Measurements from ENCODE around the gene GGA2.
"Not testable (repeated sequence)": the region's sequence is repeated elsewhere in the genome, so short reads cannot be mapped to it uniquely, and the experiment has no call there.

GGA2 gene

GRCh38 chr16:23523876-23524385 is 13.6 kb upstream of the GGA2 start:
- DNase-seq = no peak

GRCh38 chr16:23523321-23523720 is 13.0 kb upstream of the GGA2 start:
- no peak for DNase-seq

- DNase-seq = no peak
Observed at GRCh38 chr16:23521965-23522364, 11.7 kb upstream of the GGA2 start.

- DNase-seq = no peak
Observed at GRCh38 chr16:23521037-23521743, 10.9 kb upstream of the GGA2 start.

DNA sequence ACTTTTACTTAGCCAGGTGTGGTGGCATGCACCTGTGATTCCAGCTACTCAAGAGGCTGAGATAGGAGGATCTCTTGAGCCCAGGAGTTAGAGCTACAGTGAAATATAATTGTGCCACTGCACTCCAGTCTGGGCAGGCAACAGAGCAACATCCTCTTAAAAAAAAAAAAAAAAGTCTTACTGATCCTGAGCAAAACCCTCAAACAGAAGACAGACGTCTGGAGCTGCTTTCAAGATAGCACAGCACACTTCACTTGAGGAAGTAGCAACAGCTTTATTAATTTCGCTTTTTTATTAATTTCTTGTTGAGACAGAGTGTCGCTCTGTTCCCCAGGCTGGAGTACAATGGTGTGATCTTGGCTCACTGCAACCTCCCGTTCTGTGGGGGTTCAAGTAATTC is 10.2 kb upstream of the GGA2 start:
- no peak for DNase-seq

- DNase-seq = no peak
Observed at GRCh38 chr16:23519282-23519681, 9.0 kb upstream of the GGA2 start.

- DNase-seq = peak in 1 of 56 donors; percentile 4
Observed at GRCh38 chr16:23518435-23518891, 8.2 kb upstream of the GGA2 start.

GRCh38 chr16:23516366-23517137 is 6.3 kb upstream of the GGA2 start:
- peak in 1 of 56 donors; percentile 8 for DNase-seq

- DNase-seq = no peak
Observed at GRCh38 chr16:23515881-23516280, 5.6 kb upstream of the GGA2 start.

- no peak for DNase-seq
Observed at GRCh38 chr16:23514381-23515152, 4.3 kb upstream of the GGA2 start.

- no peak for DNase-seq
Observed at GRCh38 chr16:23512168-23512695, 1.9 kb upstream of the GGA2 start.

DNA sequence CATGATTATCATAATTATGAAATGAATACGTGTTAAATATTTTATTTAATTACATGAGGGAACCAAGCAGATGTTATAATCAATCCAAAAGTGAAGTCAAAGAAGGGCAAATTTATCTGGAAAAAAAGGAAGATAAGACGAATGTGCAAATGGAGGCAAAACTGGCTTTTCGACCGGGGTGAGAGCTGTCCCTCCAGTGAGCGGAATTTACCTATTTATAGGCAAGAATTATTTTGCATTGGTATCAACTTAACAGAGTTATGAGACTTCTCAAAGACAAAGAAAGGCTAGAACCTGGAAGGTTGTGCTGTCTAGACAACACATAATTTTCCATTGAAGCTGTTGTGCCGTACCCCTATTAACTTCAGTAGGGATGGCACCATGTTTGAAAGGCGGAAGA is 1.4 kb upstream of the GGA2 start:
- no peak for DNase-seq

DNA sequence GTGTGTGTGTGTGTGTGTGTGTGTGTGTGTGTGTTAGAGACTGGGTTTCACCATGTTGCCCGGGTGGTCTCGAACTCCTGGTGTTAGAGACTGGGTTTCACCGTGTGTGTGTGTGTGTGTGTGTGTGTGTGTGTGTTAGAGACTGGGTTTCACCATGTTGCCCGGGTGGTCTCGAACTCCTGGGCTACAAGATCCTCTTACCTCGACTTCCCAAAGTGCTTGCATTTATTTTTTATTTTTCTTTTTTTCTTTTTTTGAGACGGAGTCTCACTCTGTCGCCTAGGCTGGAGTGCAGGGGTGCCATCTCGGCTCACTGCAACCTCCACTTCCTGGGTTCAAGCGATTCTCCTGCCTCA is 599 bp upstream of the GGA2 start:
- DNase-seq = not testable (repeated sequence)

GRCh38 chr16:23509782-23510163 is 521 bp downstream of the GGA2 start:
- peak in 8 of 56 donors; percentile 23 to 56 (median 39) for DNase-seq

DNA sequence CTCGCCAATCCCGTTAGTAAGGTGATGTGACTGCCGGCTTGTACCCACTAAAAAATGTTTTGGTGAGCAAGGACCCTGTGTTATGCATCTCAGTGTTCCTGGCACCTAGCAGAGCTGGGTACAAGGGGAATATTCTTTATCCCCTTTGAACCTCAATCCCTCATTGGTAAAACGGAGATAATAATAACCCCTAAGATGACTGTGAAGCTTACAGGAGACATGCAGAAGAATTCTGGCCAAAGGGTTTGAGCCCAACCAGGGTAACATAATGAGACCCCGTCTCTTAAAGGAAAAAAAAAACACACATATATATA is 896 bp downstream of the GGA2 start:
- DNase-seq = no peak

GRCh38 chr16:23508589-23509440 is 1.5 kb downstream of the GGA2 start:
- peak in 13 of 56 donors; percentile 4 to 57 (median 31) for DNase-seq

GRCh38 chr16:23506606-23506994 is 3.7 kb downstream of the GGA2 start:
- no peak for DNase-seq

GRCh38 chr16:23505671-23506605 is 4.4 kb downstream of the GGA2 start:
- no peak for DNase-seq

DNA sequence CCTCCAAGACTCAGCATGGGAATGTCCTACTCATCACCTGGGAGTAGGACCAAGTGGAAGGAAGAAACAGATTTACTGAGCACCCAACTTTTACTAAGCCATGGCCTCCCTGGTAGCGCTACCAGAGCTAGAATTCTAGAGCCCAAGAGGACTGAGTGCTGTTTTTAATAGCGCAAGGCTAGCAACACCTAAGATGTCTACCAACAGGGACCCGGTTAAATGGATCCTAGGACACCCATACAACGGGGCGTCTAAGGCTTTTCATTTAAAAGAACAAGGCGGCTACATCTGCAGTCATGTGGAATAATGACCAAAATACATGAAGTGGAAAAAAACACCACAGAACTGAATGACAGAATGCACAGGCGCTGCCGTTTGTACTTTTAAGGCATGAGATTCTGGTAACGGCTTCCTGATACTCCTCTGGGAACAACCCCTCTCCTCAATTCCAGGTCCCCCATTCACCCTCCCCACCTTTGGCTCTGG is 5.1 kb downstream of the GGA2 start:
- peak in 1 of 56 donors; percentile 34 for DNase-seq

Measured in amygdala (tissue), 56 donors.